Measurements from ENCODE around the gene NTM. TPM values are rescaled to one million over a fixed set of nuclear protein-coding genes. Genes with fewer than 3 reads are reported as not detected.

The NTM gene
- total and polyA plus RNA-seq, 2 donors from 2014 or later, result 0.92 to 10.3 TPM

DNA sequence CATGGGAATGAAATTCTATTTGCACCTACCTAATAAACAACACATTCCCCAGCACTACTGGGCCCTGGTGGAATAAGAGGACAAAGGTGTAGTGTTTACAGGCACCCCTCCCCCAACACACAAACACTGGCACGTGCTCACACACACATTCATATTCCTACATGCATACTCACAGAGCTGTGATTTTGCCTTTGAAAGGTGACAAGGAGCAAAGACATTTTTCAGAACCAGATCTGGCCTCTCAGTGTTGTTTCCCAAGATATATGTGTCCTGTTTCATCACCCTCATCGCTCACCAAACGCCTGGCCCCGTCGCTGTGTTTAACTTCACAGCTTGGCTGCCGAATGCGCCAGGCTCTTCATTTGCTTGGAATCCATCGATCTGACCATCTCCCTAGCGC, 292.6 kb downstream of the NTM start:
- Histone ChIP-seq H3K27ac (ENCODE audit: low read depth in 2 of 2, low read length in 2 of 2) (no peak overlapping the region), H3K4me3 (ENCODE audit: low read length in 3 of 3) (no peak overlapping the region), H3K27me3 (ENCODE audit: control insufficient read depth, insufficient read depth, low read length) (no peaks in the 10 kb centered on the region), H3K9ac (ENCODE audit: low read length in 3 of 3) (no peak overlapping the region), H3K9me3 (ENCODE audit: control insufficient read depth in 2 of 3, insufficient read depth in 1 of 3, low read length in 3 of 3) (no peaks in the 10 kb centered on the region), H3K36me3 (ENCODE audit: control insufficient read depth in 2 of 3, insufficient read depth in 3 of 3, low read length in 3 of 3) (no peaks in the 10 kb centered on the region), H3K4me1 (ENCODE audit: control insufficient read depth in 2 of 3, insufficient read depth in 2 of 3, low read depth in 1 of 3, low read length in 3 of 3) (no peaks in the 10 kb centered on the region)
- FAIRE-seq, result no peak
- TF ChIP-seq, protein P1, sequence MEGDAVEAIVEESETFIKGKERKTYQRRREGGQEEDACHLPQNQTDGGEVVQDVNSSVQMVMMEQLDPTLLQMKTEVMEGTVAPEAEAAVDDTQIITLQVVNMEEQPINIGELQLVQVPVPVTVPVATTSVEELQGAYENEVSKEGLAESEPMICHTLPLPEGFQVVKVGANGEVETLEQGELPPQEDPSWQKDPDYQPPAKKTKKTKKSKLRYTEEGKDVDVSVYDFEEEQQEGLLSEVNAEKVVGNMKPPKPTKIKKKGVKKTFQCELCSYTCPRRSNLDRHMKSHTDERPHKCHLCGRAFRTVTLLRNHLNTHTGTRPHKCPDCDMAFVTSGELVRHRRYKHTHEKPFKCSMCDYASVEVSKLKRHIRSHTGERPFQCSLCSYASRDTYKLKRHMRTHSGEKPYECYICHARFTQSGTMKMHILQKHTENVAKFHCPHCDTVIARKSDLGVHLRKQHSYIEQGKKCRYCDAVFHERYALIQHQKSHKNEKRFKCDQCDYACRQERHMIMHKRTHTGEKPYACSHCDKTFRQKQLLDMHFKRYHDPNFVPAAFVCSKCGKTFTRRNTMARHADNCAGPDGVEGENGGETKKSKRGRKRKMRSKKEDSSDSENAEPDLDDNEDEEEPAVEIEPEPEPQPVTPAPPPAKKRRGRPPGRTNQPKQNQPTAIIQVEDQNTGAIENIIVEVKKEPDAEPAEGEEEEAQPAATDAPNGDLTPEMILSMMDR (IDR thresholded peaks at IDR 0.05; ENCODE audit: borderline replicate concordance, extremely low read depth, insufficient read depth), result no peak
- intact Hi-C loops (cut with DNase I), result no loop called here
- DNase-seq, result peak in 1 of 5 donors; percentile 9

DNA sequence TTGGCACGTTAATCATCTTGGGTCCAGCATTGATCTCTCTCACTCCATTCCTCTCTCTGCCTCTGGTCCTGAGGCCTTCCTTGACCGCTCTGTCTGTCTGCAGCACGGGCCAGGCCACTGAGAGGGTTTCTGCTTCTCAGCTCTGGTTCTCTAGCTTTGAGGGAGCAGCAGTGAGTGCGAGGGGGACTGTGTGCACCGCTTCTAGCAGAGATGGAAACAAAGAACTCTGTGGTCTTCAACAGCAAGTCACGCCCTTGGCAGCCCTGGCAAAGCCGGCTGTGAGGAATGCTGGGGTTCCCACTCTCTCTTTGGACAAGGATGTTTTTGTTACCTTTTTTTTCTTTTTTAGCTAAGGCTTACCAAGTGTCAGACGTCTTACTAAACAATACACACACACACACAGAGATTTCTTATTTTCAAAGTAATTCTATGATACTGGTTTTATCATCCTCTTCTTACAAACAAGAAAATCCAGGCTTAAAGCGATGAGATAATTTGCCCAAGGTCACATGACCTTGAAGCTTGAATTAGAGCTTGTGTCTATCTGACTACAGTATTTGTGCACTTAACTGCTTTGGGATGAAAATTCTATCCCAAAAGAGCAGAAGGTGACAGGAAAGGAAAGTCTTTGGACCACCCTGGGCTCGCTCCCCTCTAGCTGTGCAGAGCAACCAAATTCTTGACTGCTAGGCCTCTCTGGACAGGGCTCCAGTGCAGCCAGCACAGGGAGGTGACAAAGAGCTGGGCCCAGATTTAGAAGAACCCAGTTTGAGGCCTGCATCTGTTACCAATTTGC, 293.2 kb downstream of the NTM start:
- no peaks in the 10 kb centered on the region for H3K36me3 ChIP-seq (ENCODE audit: control insufficient read depth in 2 of 3, insufficient read depth in 3 of 3, low read length in 3 of 3)
- H3K4me1 ChIP-seq (ENCODE audit: control insufficient read depth in 2 of 3, insufficient read depth in 2 of 3, low read depth in 1 of 3, low read length in 3 of 3), result no peaks in the 10 kb centered on the region
- no peaks in the 10 kb centered on the region for H3K9me3 ChIP-seq (ENCODE audit: control insufficient read depth in 2 of 3, insufficient read depth in 1 of 3, low read length in 3 of 3)
- no peaks in the 10 kb centered on the region for H3K27me3 ChIP-seq (ENCODE audit: control insufficient read depth, insufficient read depth, low read length)
- H3K27ac ChIP-seq (ENCODE audit: low read depth in 2 of 2, low read length in 2 of 2), result no peak overlapping the region
- DNase-seq (peak in 1 of 5 donors; percentile 18), FAIRE-seq (no peak)
- no peak overlapping the region for H3K9ac ChIP-seq (ENCODE audit: low read length in 3 of 3)
- intact Hi-C loops (cut with DNase I), result no loop called here
- H3K4me3 ChIP-seq (ENCODE audit: low read length in 3 of 3), result no peak overlapping the region
- TF ChIP-seq, protein P1 (IDR thresholded peaks at IDR 0.05; ENCODE audit: borderline replicate concordance, extremely low read depth, insufficient read depth), result no peak

DNA sequence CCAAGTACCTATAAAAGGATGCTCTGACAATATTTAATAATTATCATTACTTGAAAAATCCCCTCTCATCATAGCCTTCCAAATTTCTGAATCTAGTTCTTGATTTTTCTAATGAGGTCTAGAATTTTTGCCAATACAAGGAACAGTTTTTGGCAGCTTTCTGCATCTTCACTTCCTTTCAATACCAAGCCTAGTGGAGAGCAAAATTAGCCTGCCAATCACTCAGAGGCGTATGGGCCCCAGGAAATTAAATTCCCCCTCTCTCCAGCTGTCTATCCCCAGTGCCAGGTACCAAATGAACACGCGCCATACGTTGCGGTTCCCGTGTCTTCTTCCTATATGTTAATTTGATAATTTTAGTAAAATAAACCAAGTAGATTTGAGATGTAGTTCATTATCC, 293.9 kb downstream of the NTM start:
- Histone ChIP-seq H3K9me3 (ENCODE audit: control insufficient read depth in 2 of 3, insufficient read depth in 1 of 3, low read length in 3 of 3) (no peaks in the 10 kb centered on the region), H3K27me3 (ENCODE audit: control insufficient read depth, insufficient read depth, low read length) (no peaks in the 10 kb centered on the region), H3K9ac (ENCODE audit: low read length in 3 of 3) (no peak overlapping the region), H3K27ac (ENCODE audit: low read depth in 2 of 2, low read length in 2 of 2) (no peak overlapping the region), H3K4me1 (ENCODE audit: control insufficient read depth in 2 of 3, insufficient read depth in 2 of 3, low read depth in 1 of 3, low read length in 3 of 3) (peaks cover 0 to 2% (median 0%) of the 10 kb centered on the region in 3 donors), H3K4me3 (ENCODE audit: low read length in 3 of 3) (no peak overlapping the region), H3K36me3 (ENCODE audit: control insufficient read depth in 2 of 3, insufficient read depth in 3 of 3, low read length in 3 of 3) (no peaks in the 10 kb centered on the region)
- FAIRE-seq (no peak), DNase-seq (peak in 1 of 5 donors; percentile 8)
- TF ChIP-seq, protein P1 (IDR thresholded peaks at IDR 0.05; ENCODE audit: borderline replicate concordance, extremely low read depth, insufficient read depth), result no peak
- intact Hi-C loops (cut with DNase I), result no loop called here
